H9 (cell line): Measurements from ENCODE around the gene CFAP65. TPM values are rescaled to one million over a fixed set of nuclear protein-coding genes. Genes with fewer than 3 reads are reported as not detected.
A peak's percentile ranks its signal among the peaks of the same experiment; 100 is the strongest.

Experiments used
- DNase-seq: peaks from one replicate; pipeline ENCODE4 v3.0.0-alpha.2; 2017
- H2AFZ ChIP-seq: one replicate; pipeline ENCODE4 v1.6.1; 2013; ENCODE audit warnings: mild to moderate bottlenecking, low read length, control low read depth, moderate library complexity
- H2AK5ac ChIP-seq: 2 replicates; pipeline ENCODE4 v1.6.1; 2013; ENCODE audit warnings: low read length, control low read depth, mixed read lengths; ENCODE audit not compliant: insufficient read length
- H2BK120ac ChIP-seq: one replicate; pipeline ENCODE4 v1.6.1; 2013; ENCODE audit warnings: low read depth, mild to moderate bottlenecking, low read length, control low read depth, inconsistent platforms; ENCODE audit not compliant: poor library complexity, severe bottlenecking
- H2BK12ac ChIP-seq: 2 replicates; pipeline ENCODE4 v1.6.1; 2013; ENCODE audit warnings: low read length, control low read depth, mixed read lengths, low read depth; ENCODE audit not compliant: insufficient read length
- H2BK15ac ChIP-seq: 2 replicates; pipeline ENCODE4 v1.6.1; 2013; ENCODE audit warnings: low read depth, low read length, control low read depth
- H2BK20ac ChIP-seq: one replicate; pipeline ENCODE4 v1.6.1; 2013; ENCODE audit warnings: low read depth, mild to moderate bottlenecking, low read length, control low read depth, inconsistent platforms; ENCODE audit not compliant: poor library complexity, severe bottlenecking
- H2BK5ac ChIP-seq: 2 replicates; pipeline ENCODE4 v1.6.1; 2013; ENCODE audit warnings: low read length, control low read depth, mixed read lengths; ENCODE audit not compliant: insufficient read length
- H3K14ac ChIP-seq: 2 replicates; pipeline ENCODE4 v1.6.1; 2013; ENCODE audit warnings: low read length, control low read depth; ENCODE audit not compliant: insufficient read depth
- H3K18ac ChIP-seq: 2 replicates; pipeline ENCODE4 v1.6.1; 2013; ENCODE audit warnings: low read depth, mild to moderate bottlenecking, mixed read lengths, low read length, control low read depth; ENCODE audit not compliant: insufficient read length
- H3K23ac ChIP-seq: 2 replicates; pipeline ENCODE4 v1.6.1; 2013; ENCODE audit warnings: low read length, control low read depth, mixed read lengths, low read depth; ENCODE audit not compliant: insufficient read length
- H3K23me2 ChIP-seq: 2 replicates; pipeline ENCODE4 v1.6.1; 2013; ENCODE audit warnings: low read depth, mild to moderate bottlenecking, mixed read lengths, low read length, control low read depth; ENCODE audit not compliant: insufficient read length, poor library complexity, severe bottlenecking
- H3K27ac ChIP-seq: 2 replicates; pipeline ENCODE4 v1.5.1; 2013; ENCODE audit warnings: low read length, control low read depth, mixed read lengths, low read depth; ENCODE audit not compliant: insufficient read length
- H3K27me3 ChIP-seq: 2 replicates; pipeline ENCODE4 v1.6.1; 2013; ENCODE audit warnings: low read length, control low read depth, inconsistent platforms; ENCODE audit not compliant: insufficient read depth
- H3K4ac ChIP-seq: 2 replicates; pipeline ENCODE4 v1.6.1; 2013; ENCODE audit warnings: low read depth, mild to moderate bottlenecking, control low read depth, inconsistent platforms, low read length, moderate library complexity
- H3K4me1 ChIP-seq: 2 replicates; pipeline ENCODE4 v1.6.1; 2013; ENCODE audit warnings: low read length, control low read depth, inconsistent platforms; ENCODE audit not compliant: insufficient read depth
- H3K4me2 ChIP-seq: 2 replicates; pipeline ENCODE4 v1.6.1; 2013; ENCODE audit warnings: low read length, control low read depth, mixed read lengths; ENCODE audit not compliant: insufficient read length, insufficient read depth
- H3K56ac ChIP-seq: 2 replicates; pipeline ENCODE4 v1.6.1; 2013; ENCODE audit warnings: low read depth, mild to moderate bottlenecking, mixed read lengths, low read length, control low read depth; ENCODE audit not compliant: insufficient read length
- H3K79me1 ChIP-seq: 2 replicates; pipeline ENCODE4 v1.6.1; 2013; ENCODE audit warnings: low read depth, mild to moderate bottlenecking, moderate library complexity, low read length, control low read depth, inconsistent platforms; ENCODE audit not compliant: insufficient read depth, poor library complexity, severe bottlenecking
- H3K79me2 ChIP-seq: 2 replicates; pipeline ENCODE4 v1.6.1; 2013; ENCODE audit warnings: low read length, control low read depth, inconsistent platforms; ENCODE audit not compliant: insufficient read depth
- H3K9ac ChIP-seq: 2 replicates; pipeline ENCODE4 v1.6.1; 2013; ENCODE audit warnings: low read length, control low read depth, mixed read lengths; ENCODE audit not compliant: insufficient read length; ENCODE audit errors: extremely low read depth
- H3K9me3 ChIP-seq: one replicate; pipeline ENCODE4 v1.6.1; 2013; ENCODE audit warnings: low read depth, low read length, inconsistent platforms; ENCODE audit not compliant: control insufficient read depth
- H3T11ph ChIP-seq: one replicate; pipeline ENCODE4 v1.6.1; 2013; ENCODE audit warnings: mild to moderate bottlenecking, low read length, control low read depth, inconsistent platforms
- H4K20me1 ChIP-seq: one replicate; pipeline ENCODE4 v1.6.1; 2013; ENCODE audit not compliant: control insufficient read depth, insufficient read length, insufficient read depth
- H4K5ac ChIP-seq: 2 replicates; pipeline ENCODE4 v1.6.1; 2013; ENCODE audit warnings: low read depth, mild to moderate bottlenecking, mixed read lengths, low read length, control low read depth; ENCODE audit not compliant: insufficient read length
- H4K8ac ChIP-seq: replicated peaks from 2 replicates; pipeline ENCODE4 v1.6.1; 2013; ENCODE audit warnings: low read length, control low read depth, mixed read lengths, low read depth; ENCODE audit not compliant: insufficient read length
- H4K91ac ChIP-seq: 2 replicates; pipeline ENCODE4 v1.6.1; 2013; ENCODE audit warnings: low read depth, mild to moderate bottlenecking, moderate library complexity, mixed read lengths, low read length, control low read depth; ENCODE audit not compliant: insufficient read length
- H3K27ac Mint-ChIP-seq, 3 experiments: 2 replicates in 2 of 3; 3 replicates in 1 of 3; pipeline ENCODE4 v1.8.0; 2020 to 2021; ENCODE audit warnings: mixed read lengths in 3 of 3, mild to moderate bottlenecking in 1 of 3, moderate library complexity in 1 of 3
- H3K27me3 Mint-ChIP-seq: 2 replicates; pipeline ENCODE4 v1.8.0; 2021; ENCODE audit warnings: low read depth, mild to moderate bottlenecking, moderate library complexity, mixed read lengths
- H3K36me3 Mint-ChIP-seq, 3 experiments: 2 replicates in 2 of 3; 3 replicates in 1 of 3; pipeline ENCODE4 v1.8.0; 2020 to 2021; ENCODE audit warnings: low read depth in 3 of 3, mixed read lengths in 3 of 3; ENCODE audit not compliant: insufficient read depth in 1 of 3
- H3K4me1 Mint-ChIP-seq, 2 experiments: 2 replicates each; pipeline ENCODE4 v1.8.0; 2020; ENCODE audit warnings: mixed read lengths in 2 of 2
- H3K4me3 Mint-ChIP-seq, 2 experiments: 2 replicates in 1 of 2; 3 replicates in 1 of 2; pipeline ENCODE4 v1.8.0; 2020 to 2021; ENCODE audit warnings: mild to moderate bottlenecking in 2 of 2, mixed read lengths in 2 of 2, moderate library complexity in 1 of 2
- H3K9me3 Mint-ChIP-seq, 2 experiments: 2 replicates in 1 of 2; 3 replicates in 1 of 2; pipeline ENCODE4 v1.8.0; 2020; ENCODE audit warnings: mild to moderate bottlenecking in 2 of 2, mixed read lengths in 2 of 2, moderate library complexity in 1 of 2
- CTCF ChIP-seq: fragments of 200-600 bp; sonication (generic); conservative IDR thresholded peaks from 3 replicates; pipeline ENCODE4 v1.8.0; 2021; ENCODE audit warnings: antibody characterized with exemption, mild to moderate bottlenecking
- WGBS: extraction: QIAGEN DNeasy Blood & Tissue Kit; methylation state at CpG from one replicate; pipeline ENCODE4 v1.1.7; 2013; ENCODE audit warnings: missing lambda C conversion rate, low lambda C conversion rate, mixed read lengths; ENCODE audit not compliant: insufficient read length; ENCODE audit errors: extremely low coverage; 5-methylcytosine and 5-hydroxymethylcytosine counted together
- total RNA-seq: library from RNA; stranded (reverse); gene quantifications from 2 replicates; pipeline ENCODE4 v1.2.1, GENCODE V29; 2021

CFAP65 gene
- total RNA-seq, 1 experiment from 2014 or later: 0.20 TPM

- no peak overlapping the region for H2AK5ac ChIP-seq
- H3K4me3 Mint-ChIP-seq: peak overlapping the region; percentile 72 to 87; a peak in 4 of 5 replicates
- peaks cover 99% of the 10 kb centered on the region for H3K27me3 Mint-ChIP-seq
- H4K5ac ChIP-seq: no peak overlapping the region
- H3K4ac ChIP-seq: no peak overlapping the region
- no peak overlapping the region for H3T11ph ChIP-seq
- peak overlapping the region; percentile 36 for H3K4me2 ChIP-seq
- H3K18ac ChIP-seq: no peak overlapping the region
- H3K4me1 Mint-ChIP-seq: peaks cover 30 to 39% of the 10 kb centered on the region in 2 experiments
- no peak overlapping the region for H2BK5ac ChIP-seq
- peaks cover 10% of the 10 kb centered on the region for H3K23me2 ChIP-seq
- H3K9me3 ChIP-seq: no peaks in the 10 kb centered on the region
- H3K79me1 ChIP-seq: no peaks in the 10 kb centered on the region
- no peak overlapping the region for H2AFZ ChIP-seq
- no peak overlapping the region for H3K23ac ChIP-seq
- peaks cover 71% of the 10 kb centered on the region for H3K27me3 ChIP-seq
- WGBS: no CpG with 5 or more reads among the region's 70 CpGs
- DNase-seq: peak; percentile 67
- H2BK12ac ChIP-seq: no peak overlapping the region
- H3K56ac ChIP-seq: no peak overlapping the region
- H2BK20ac ChIP-seq: no peak overlapping the region
- no peak overlapping the region for H3K27ac ChIP-seq
- no peak for TF ChIP-seq CTCF
- peaks cover 0 to 3% of the 10 kb centered on the region in 2 experiments; a peak in 1 of 5 replicates for H3K9me3 Mint-ChIP-seq
- H2BK120ac ChIP-seq: no peak overlapping the region
- H3K4me1 ChIP-seq: peaks cover 9% of the 10 kb centered on the region; the same call in 1 of the 2 replicates
- H3K79me2 ChIP-seq: no peaks in the 10 kb centered on the region
- H4K8ac ChIP-seq: no peak overlapping the region
- no peak overlapping the region for H4K91ac ChIP-seq
- no peak overlapping the region for H2BK15ac ChIP-seq
- H3K9ac ChIP-seq: no peak overlapping the region
- no peak overlapping the region for H3K14ac ChIP-seq
- H3K27ac Mint-ChIP-seq: no peak overlapping the region
- H3K36me3 Mint-ChIP-seq: no peaks in the 10 kb centered on the region; a peak in 1 of 7 replicates
- H4K20me1 ChIP-seq: no peaks in the 10 kb centered on the region
Observed at GRCh38 chr2:219001577-219002394, 39.5 kb downstream of the CFAP65 start.
